K562 (cell line): ENCODE data around the gene RNF217. TPM values are rescaled to one million over a fixed set of nuclear protein-coding genes. Genes with fewer than 3 reads are reported as not detected.

Experiments used
- ARID4B ChIP-seq: sonication (generic); formaldehyde crosslinking; IDR thresholded peaks from 2 replicates; pipeline ENCODE4 v1.8.0; 2022; ENCODE audit warnings: mild to moderate bottlenecking, missing genetic modification reagents
- CBFA2T3 ChIP-seq: fragments of 450-650 bp; IDR thresholded peaks from 2 replicates; pipeline ENCODE4 v1.6.1; 2017
- CEBPG ChIP-seq, 3 experiments: fragments of 200-800 bp in 1 of 3; sonication (Bioruptor generic) in 1 of 3; sonication (generic) in 1 of 3; formaldehyde crosslinking in 1 of 3; IDR thresholded peaks in 2 of 3; conservative IDR thresholded peaks in 1 of 3; 2 replicates each; pipeline versions ENCODE4 v1.6.1 to v1.8.0; 2016 to 2022; ENCODE audit warnings: missing compliant biosample characterization in 2 of 3, missing genetic modification characterization in 2 of 3, mild to moderate bottlenecking in 1 of 3, missing genetic modification reagents in 1 of 3
- HBP1 ChIP-seq: fragments of 450-650 bp; formaldehyde crosslinking; IDR thresholded peaks from 2 replicates; pipeline ENCODE4 v1.4.0; 2022; ENCODE audit warnings: missing genetic modification characterization
- HMBOX1 ChIP-seq: sonication (generic); IDR thresholded peaks from 2 replicates; pipeline ENCODE4 v1.6.1; 2016
- KDM1A ChIP-seq, 2 experiments: fragments of 450-650 bp; IDR thresholded peaks; 2 replicates each; pipeline ENCODE4 v1.6.1; 2016; ENCODE audit warnings: mild to moderate bottlenecking in 2 of 2
- NFE2 ChIP-seq: IDR thresholded peaks from 2 replicates; pipeline ENCODE4 v1.6.1; 2014; ENCODE audit warnings: antibody characterized with exemption, low read depth
- POLR2AphosphoS5 ChIP-seq: IDR thresholded peaks from 2 replicates; pipeline ENCODE4 v1.6.1; 2011; ENCODE audit warnings: mild to moderate bottlenecking, low read depth, low read length, moderate library complexity; ENCODE audit not compliant: control insufficient read depth, insufficient read depth
- TAL1 ChIP-seq: fragments of 450-650 bp; IDR thresholded peaks from 2 replicates; pipeline ENCODE4 v1.6.1; 2016; ENCODE audit warnings: mild to moderate bottlenecking
- TCF3 ChIP-seq: sonication (generic); formaldehyde crosslinking; IDR thresholded peaks from 2 replicates; pipeline ENCODE4 v1.4.0; 2020; ENCODE audit warnings: mild to moderate bottlenecking, missing genetic modification reagents
- TEAD4 ChIP-seq, 2 experiments: sonication (generic) in 1 of 2; formaldehyde crosslinking in 1 of 2; IDR thresholded peaks; 2 replicates each; pipeline versions ENCODE4 v1.6.1 to v1.8.0; 2012 to 2022; ENCODE audit warnings: borderline replicate concordance in 1 of 2, inconsistent platforms in 1 of 2, low read length in 1 of 2, mild to moderate bottlenecking in 1 of 2, missing genetic modification reagents in 1 of 2
- ZBTB9 ChIP-seq: fragments of 450-650 bp; formaldehyde crosslinking; IDR thresholded peaks from 2 replicates; pipeline ENCODE4 v1.4.0; 2020; ENCODE audit warnings: mild to moderate bottlenecking, moderate library complexity
- ZNF592 ChIP-seq: fragments of 450-650 bp; IDR thresholded peaks from 2 replicates; pipeline ENCODE4 v1.6.1; 2017; ENCODE audit warnings: antibody characterized with exemption, mild to moderate bottlenecking
- polyA plus RNA-seq, 8 experiments: library from polyadenylated mRNA; depleted of rRNA in 4 of 8; stranded (reverse) in 5 of 8; unstranded in 3 of 8; fragments of >200 nt; fragmentation: Nextera tagmentation in 2 of 8; fragmentation: Illumina TruSeq in 1 of 8; extraction: Ambion mirVana in 2 of 8; extraction: Trizol in 1 of 8; gene quantifications; 2 replicates each; pipeline versions ENCODE4 v1.2.1 to v1.2.3, GENCODE V29; 2011 to 2014; ENCODE audit warnings: inconsistent platforms in 1 of 8, missing spikeins in 1 of 8
- total RNA-seq, 7 experiments: library from RNA; depleted of rRNA in 6 of 7; stranded (reverse); fragments of >200 nt in 6 of 7; fragmentation: Illumina TruSeq in 2 of 7; extraction: Trizol in 2 of 7; gene quantifications; 2 replicates each; pipeline versions ENCODE4 v1.2.1 to v1.2.3, GENCODE V29; 2011 to 2021; ENCODE audit warnings: low replicate concordance in 1 of 7

The RNF217 gene
- total and polyA plus RNA-seq, 9 of the 15 experiments (the other 6 are each of a cell fraction or from before 2014, with no cell fraction given), result 2.9 to 25.6 (median 12.0) TPM

- TF ChIP-seq ZNF592, result peak; percentile 34; the same call in 1 of the 2 replicates
- no peak for TF ChIP-seq CEBPG (CRISPR knock-in tag; IDR thresholded peaks at IDR 0.05)
- TF ChIP-seq CEBPG (tag; conservative IDR thresholded peaks at IDR 0.05 in 1 of 2, IDR thresholded peaks at IDR 0.05 in 1 of 2), result 0 out of 4 replicates have a peak, but pooled peaks of 1 of the 2 experiments have one; percentile 7
- no peak for TF ChIP-seq HBP1 (CRISPR knock-in tag)
- no peak for TF ChIP-seq ARID4B
- peak; percentile 44; the same call in 1 of the 2 replicates for TF ChIP-seq TAL1
- no peak for TF ChIP-seq ZBTB9 (CRISPR knock-in tag)
- no peak for TF ChIP-seq HMBOX1
- TF ChIP-seq NFE2, result peak; percentile 56
- TF ChIP-seq TCF3 (CRISPR knock-in tag), result peak; percentile 64
- TF ChIP-seq TEAD4 (IDR thresholded peaks at IDR 0.05; ENCODE audit: low read length), result 0 out of 2 replicates have a peak, but pooled peaks have one; percentile 37
- TF ChIP-seq TEAD4 (CRISPR knock-in tag; IDR thresholded peaks at IDR 0.05; ENCODE audit: borderline replicate concordance), result no peak
- peak; percentile 29; the same call in 1 of the 2 replicates for TF ChIP-seq POLR2AphosphoS5
- TF ChIP-seq CBFA2T3, result peak; percentile 75
- peak; percentile 34 to 54; a peak in 2 of 4 replicates for TF ChIP-seq KDM1A (IDR thresholded peaks at IDR 0.05)
Measured at GRCh38 chr6:125104425-125104824, 142.2 kb downstream of the RNF217 start (continued).
